GM23338 (cell line): Measurements from ENCODE around the gene SLC25A18.

Experiments
- CREB1 ChIP-seq: fragments of 250-450 bp; sonication (Bioruptor Pico); IDR thresholded peaks from 2 replicates; pipeline ENCODE4 v1.5.0; 2020; ENCODE audit warnings: low read depth, mild to moderate bottlenecking, moderate library complexity
- CTCF ChIP-seq, 2 experiments: fragments of 200-600 bp in 1 of 2; sonication (generic) in 1 of 2; conservative IDR thresholded peaks; 2 replicates each; pipeline versions ENCODE4 v1.5.1 to v1.6.1; 2016 to 2017; ENCODE audit warnings: antibody characterized with exemption in 2 of 2, low read depth in 2 of 2, mild to moderate bottlenecking in 2 of 2, moderate library complexity in 1 of 2
- ETS1 ChIP-seq: IDR thresholded peaks from 2 replicates; pipeline ENCODE4 v1.6.1; 2016; ENCODE audit warnings: antibody characterized with exemption
- EZH2 ChIP-seq: fragments of 200-600 bp; sonication (generic); IDR thresholded peaks from one replicate; pipeline ENCODE4 v1.8.0; 2017; ENCODE audit warnings: antibody characterized with exemption, mild to moderate bottlenecking, low read depth; ENCODE audit not compliant: unreplicated experiment
- EZH2phosphoT487 ChIP-seq: fragments of 200-600 bp; sonication (generic); IDR thresholded peaks from one replicate; pipeline ENCODE4 v1.8.1; 2018; ENCODE audit warnings: antibody characterized with exemption; ENCODE audit not compliant: unreplicated experiment
- NANOG ChIP-seq: IDR thresholded peaks from 2 replicates; pipeline ENCODE4 v1.6.1; 2016; ENCODE audit warnings: antibody characterized with exemption, borderline replicate concordance
- POLR2AphosphoS5 ChIP-seq: IDR thresholded peaks from 2 replicates; pipeline ENCODE4 v1.6.1; 2016; ENCODE audit warnings: antibody characterized with exemption, low read depth
- REST ChIP-seq: IDR thresholded peaks from one replicate; pipeline ENCODE4 v1.6.1; 2018; ENCODE audit warnings: antibody characterized with exemption; ENCODE audit not compliant: unreplicated experiment
- ZNF331 ChIP-seq: fragments of 250-450 bp; sonication (Bioruptor Pico); IDR thresholded peaks from 2 replicates; pipeline ENCODE4 v1.5.0; 2020; ENCODE audit warnings: low read depth, mild to moderate bottlenecking, moderate library complexity

- TF ChIP-seq CTCF (conservative IDR thresholded peaks at IDR 0.05; ENCODE audit: low read depth in 2 of 2) = no peak
- TF ChIP-seq EZH2 = no peak
- no peak for TF ChIP-seq REST
- TF ChIP-seq POLR2AphosphoS5 = no peak
- TF ChIP-seq EZH2phosphoT487 = no peak
- TF ChIP-seq NANOG = no peak
- TF ChIP-seq CREB1 (CRISPR knock-in tag) = no peak
- no peak for TF ChIP-seq ZNF331 (CRISPR knock-in tag)
- TF ChIP-seq ETS1 = no peak
These were observed 21.8 kb upstream of the SLC25A18 start for GRCh38 chr22:17541476-17541875.
